Fibroblast of skin of scalp (primary cell): ENCODE measurements around the gene NCR1. TPM values are rescaled to one million over a fixed set of nuclear protein-coding genes. Genes with fewer than 3 reads are reported as not detected.
"Not testable (repeated sequence)": the region's sequence is repeated elsewhere in the genome, so short reads cannot be mapped to it uniquely, and the experiment has no call there.

Experiments used
- DNase-seq: peaks from one replicate; pipeline ENCODE4 v3.0.0-alpha.2; 2013
- polyA plus RNA-seq, 2 experiments: library from polyadenylated mRNA; unstranded; fragments of 120-200 nt; gene quantifications; one replicate each; pipeline ENCODE4 v1.2.1, GENCODE V29; 2013; ENCODE audit not compliant: insufficient read length in 2 of 2

NCR1 gene
- not detected for polyA plus RNA-seq (2013, experiment 1 of 2; ENCODE audit: insufficient read length)
- not detected for polyA plus RNA-seq (2013, experiment 2 of 2; ENCODE audit: insufficient read length)

- DNase-seq = no peak
These were observed at the start of gene NCR1 for GRCh38 chr19:54905803-54906511. TSS of gene NCR1 (plus strand) at chr19:54906148. CDS start at chr19:54906188, 40 bp downstream.

- not testable (repeated sequence) for DNase-seq
These were observed 47.5 kb upstream of the NCR1 start for GRCh38 chr19:54858476-54858875.

GRCh38 chr19:54859421-54859820 is 46.5 kb upstream of the NCR1 start:
- not testable (repeated sequence) for DNase-seq

- not testable (repeated sequence) for DNase-seq
These were observed 42.5 kb upstream of the NCR1 start for GRCh38 chr19:54863459-54863858.

GRCh38 chr19:54871696-54872095 is 34.3 kb upstream of the NCR1 start:
- no peak for DNase-seq

GRCh38 chr19:54873990-54874389 is 32.0 kb upstream of the NCR1 start, which contains the start of gene FCAR:
TSS of gene FCAR (plus strand) at chr19:54874235. CDS start at chr19:54874290, 55 bp downstream.
- no peak for DNase-seq

- no peak for DNase-seq
These were observed 30.4 kb upstream of the NCR1 start for GRCh38 chr19:54875506-54875905.

- no peak for DNase-seq
These were observed 28.5 kb upstream of the NCR1 start for GRCh38 chr19:54877471-54877870.

GRCh38 chr19:54881884-54882283 is 24.1 kb upstream of the NCR1 start:
- DNase-seq = no peak

- DNase-seq = no peak
These were observed 23.2 kb upstream of the NCR1 start for GRCh38 chr19:54882758-54883157.

GRCh38 chr19:54883228-54883627 is 22.7 kb upstream of the NCR1 start:
- no peak for DNase-seq

GRCh38 chr19:54888239-54888638 is 17.7 kb upstream of the NCR1 start:
- no peak for DNase-seq

- no peak for DNase-seq
These were observed 16.4 kb upstream of the NCR1 start for GRCh38 chr19:54889566-54889965.

- DNase-seq = no peak
These were observed 12.5 kb upstream of the NCR1 start for GRCh38 chr19:54893406-54893805.

- not testable (repeated sequence) for DNase-seq
These were observed 11.8 kb upstream of the NCR1 start for GRCh38 chr19:54894106-54894505.

GRCh38 chr19:54896036-54896435 is 9.9 kb upstream of the NCR1 start:
- DNase-seq = no peak

GRCh38 chr19:54898685-54899084 is 7.3 kb upstream of the NCR1 start:
- DNase-seq = not testable (repeated sequence)

- not testable (repeated sequence) for DNase-seq
These were observed 6.3 kb upstream of the NCR1 start for GRCh38 chr19:54899646-54900045.

GRCh38 chr19:54901153-54901552 is 4.8 kb upstream of the NCR1 start:
- DNase-seq = not testable (repeated sequence)

- DNase-seq = no peak
These were observed 3.9 kb upstream of the NCR1 start for GRCh38 chr19:54902061-54902460.

- DNase-seq = no peak
These were observed 2.6 kb upstream of the NCR1 start for GRCh38 chr19:54903303-54903702.

- DNase-seq = not testable (repeated sequence)
These were observed 1.7 kb upstream of the NCR1 start for GRCh38 chr19:54904261-54904660.

- no peak for DNase-seq
These were observed 536 bp upstream of the NCR1 start for GRCh38 chr19:54905421-54905802.

- no peak for DNase-seq
These were observed 871 bp downstream of the NCR1 start for GRCh38 chr19:54906819-54907218.

GRCh38 chr19:54907899-54908298 is 2.0 kb downstream of the NCR1 start:
- not testable (repeated sequence) for DNase-seq
